HG03139 (cell line): ENCODE data around the gene OBSCN.
"Not testable (repeated sequence)": the region's sequence is repeated elsewhere in the genome, so short reads cannot be mapped to it uniquely, and the experiment has no call there.

Experiments
- ATAC-seq: cut with Tn5 transposase; IDR thresholded peaks from one replicate; pipeline ENCODE4 v1.9.1; 2021; ENCODE audit not compliant: unreplicated experiment

Gene OBSCN

DNA sequence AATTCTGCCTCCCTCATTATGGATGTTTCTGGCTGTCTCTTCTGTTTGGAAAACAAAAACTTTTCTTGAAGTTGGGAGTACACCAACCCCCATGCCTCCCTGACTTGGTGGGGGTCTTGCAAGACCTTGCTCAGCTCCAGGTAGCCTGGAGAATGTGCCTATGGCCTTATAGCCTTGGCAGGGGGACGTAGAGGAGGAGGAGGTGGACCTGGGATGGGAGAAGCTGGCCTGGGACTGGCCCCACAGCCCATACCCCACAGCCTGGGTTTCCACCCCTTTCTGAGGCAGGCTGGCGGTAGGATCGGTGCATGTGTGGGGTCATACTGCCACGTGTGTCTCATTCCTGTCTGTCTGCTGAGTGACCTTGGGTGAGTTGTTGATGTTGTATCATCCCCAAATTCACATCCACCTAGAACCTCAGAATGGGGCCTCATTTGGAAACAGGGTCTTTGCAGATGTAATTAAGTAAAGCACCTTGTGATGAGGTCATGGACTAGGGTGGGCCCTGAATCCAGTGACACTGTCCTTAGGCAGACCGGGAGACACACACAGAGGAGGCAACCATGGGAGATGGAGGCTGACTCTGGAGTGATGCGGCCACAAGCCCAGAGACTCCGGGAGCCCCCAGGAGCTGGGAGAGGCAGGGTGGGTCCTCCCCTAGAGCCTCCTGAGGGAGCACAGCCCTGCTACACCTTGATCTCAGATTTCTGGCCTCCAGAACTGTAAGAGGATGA is 18.5 kb downstream of the OBSCN start:
- ATAC-seq = no peak

DNA sequence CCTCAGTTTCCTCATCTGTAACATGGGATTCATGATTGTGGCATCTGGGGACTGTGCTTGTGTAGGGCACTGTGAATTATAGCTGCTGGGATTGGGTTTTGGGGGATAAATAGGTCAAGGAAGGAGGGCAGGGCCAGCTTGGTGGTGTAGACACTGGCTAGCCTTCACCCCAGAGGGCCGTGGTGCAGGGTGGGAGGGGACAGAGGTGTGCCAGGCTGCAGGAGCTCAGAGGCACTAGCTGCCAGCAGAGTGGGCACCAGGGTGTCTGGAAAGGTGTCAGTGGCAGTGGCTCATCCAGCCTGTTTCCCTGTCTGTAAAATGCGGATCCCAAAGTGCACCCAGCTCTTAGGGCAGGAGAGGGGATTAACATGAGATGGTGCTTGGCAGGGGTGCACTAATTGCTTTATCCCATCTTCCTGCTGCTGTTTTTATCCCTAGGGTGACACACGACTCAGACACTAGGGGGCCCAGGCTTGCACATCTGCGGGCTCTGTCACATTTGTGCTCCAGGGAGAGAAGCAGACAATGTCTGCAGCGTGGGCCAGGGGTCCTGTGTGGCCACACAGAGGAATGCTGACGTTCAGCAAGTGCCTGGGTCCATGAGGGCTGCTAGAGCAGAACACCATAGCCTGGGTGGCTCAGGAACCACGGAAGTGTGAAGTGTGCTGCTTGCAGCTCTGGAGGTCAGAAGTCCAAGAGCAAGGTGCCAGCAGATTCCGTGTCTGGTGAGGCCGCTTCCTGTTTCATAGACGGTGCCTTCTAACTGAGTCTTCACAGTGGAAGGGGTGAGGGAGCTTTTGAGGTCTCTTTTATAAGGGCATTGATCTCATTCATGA is 19.3 kb downstream of the OBSCN start:
- no peak for ATAC-seq

- ATAC-seq = not testable (repeated sequence)
Observed at GRCh38 chr1:228228147-228228546, 20.3 kb downstream of the OBSCN start.

GRCh38 chr1:228228601-228229074 is 20.8 kb downstream of the OBSCN start:
- ATAC-seq = no peak

DNA sequence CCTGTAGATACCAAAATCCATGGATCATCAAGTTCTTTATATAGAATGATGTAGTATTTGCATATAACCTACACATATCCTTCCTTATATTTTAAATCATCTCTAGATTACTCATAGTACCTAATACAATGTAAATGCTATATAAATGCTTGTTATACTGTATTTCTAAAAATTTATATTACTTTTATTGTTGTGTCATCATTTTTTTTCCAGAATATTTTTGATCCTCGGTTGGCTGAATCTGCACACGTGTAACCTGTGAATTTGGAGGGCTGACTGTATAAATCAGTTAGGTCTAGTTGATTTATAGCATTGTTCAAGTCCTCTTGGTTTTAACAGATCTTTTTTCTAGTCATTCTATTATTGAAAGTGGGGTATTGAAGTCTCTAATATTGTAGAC is 23.3 kb downstream of the OBSCN start:
- no peak for ATAC-seq

GRCh38 chr1:228233136-228233535 is 25.3 kb downstream of the OBSCN start:
- ATAC-seq = no peak

- no peak for ATAC-seq
Observed at GRCh38 chr1:228234921-228235320, 27.1 kb downstream of the OBSCN start.

- ATAC-seq = no peak
Observed at GRCh38 chr1:228236744-228237143, 28.9 kb downstream of the OBSCN start.

GRCh38 chr1:228238007-228238406 is 30.2 kb downstream of the OBSCN start:
- ATAC-seq = no peak

GRCh38 chr1:228238461-228238860 is 30.6 kb downstream of the OBSCN start:
- no peak for ATAC-seq

DNA sequence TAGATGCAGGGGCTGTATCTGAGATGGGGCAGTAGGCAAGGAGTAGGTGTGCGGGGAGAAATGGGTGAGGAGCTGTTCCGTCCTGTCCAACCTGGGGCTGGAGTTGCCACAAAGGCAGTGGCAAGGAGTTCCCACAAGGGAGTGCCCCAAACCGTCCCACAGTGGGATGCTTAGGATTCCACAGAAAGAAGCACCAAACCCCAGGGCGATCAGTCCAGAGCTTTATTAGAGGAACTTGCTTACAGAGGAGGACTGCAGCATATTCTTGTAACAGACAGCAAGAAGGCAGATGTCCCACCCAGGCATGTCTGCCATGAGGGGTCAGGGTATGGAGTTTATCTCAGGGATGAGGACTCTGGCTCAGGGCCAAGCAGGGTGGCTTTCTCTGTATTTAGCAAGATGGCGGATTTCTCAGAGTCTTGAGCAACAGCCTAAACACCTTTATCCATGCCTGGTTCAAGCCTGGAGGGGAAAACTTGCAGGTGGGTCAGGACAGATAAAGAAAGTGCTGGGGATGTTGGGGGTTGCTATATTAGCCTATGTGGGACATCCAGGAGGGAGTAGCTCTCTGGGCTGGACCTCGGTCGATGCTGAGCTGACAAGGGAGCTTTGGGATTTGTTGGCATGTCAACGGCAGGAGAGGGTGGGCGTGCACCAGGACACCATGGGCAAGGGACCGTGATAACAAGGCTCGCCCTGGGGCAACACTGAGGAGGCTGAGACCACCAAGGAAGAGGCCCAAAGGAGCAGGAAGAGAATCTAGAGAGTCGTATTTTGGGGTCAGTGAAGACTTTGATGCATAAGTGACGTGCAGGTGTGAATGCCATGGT is 32.8 kb downstream of the OBSCN start:
- ATAC-seq = no peak

DNA sequence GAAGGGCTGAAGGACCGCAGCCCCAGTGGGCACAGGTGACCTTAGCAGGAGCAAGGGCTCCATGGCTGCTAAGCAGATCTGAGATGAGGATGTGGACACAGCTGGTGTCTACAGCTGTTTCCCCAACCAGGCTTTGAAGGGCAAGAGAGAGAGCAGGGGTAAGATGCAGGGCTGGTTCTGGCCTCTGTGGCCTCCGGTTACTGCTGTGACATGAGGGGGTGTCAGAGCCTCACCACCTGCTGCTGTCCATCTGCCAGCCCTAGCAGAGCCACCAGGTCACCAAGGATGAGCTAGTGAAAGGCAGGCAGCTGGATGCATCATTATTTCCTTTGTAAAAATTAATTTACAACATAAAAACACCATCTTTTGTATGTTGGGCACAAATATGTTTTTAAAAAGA is 33.4 kb downstream of the OBSCN start:
- no peak for ATAC-seq

- ATAC-seq = no peak
Observed at GRCh38 chr1:228242409-228242808, 34.6 kb downstream of the OBSCN start.

DNA sequence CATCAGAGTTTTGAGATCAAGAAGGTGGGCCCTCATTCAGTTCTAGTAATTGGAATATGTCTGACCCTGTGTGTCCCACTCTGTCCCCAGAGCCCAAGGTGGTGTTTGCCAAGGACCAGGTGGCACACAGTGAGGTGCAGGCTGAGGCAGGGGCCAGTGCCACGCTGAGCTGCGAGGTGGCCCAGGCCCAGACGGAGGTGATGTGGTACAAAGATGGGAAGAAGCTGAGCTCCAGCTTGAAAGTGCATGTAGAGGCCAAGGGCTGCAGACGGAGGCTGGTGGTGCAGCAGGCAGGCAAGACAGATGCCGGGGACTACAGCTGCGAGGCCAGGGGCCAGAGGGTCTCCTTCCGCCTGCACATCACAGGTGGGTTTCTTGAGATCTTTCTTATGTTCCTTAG is 35.2 kb downstream of the OBSCN start:
- no peak for ATAC-seq

- ATAC-seq = not testable (repeated sequence)
Observed at GRCh38 chr1:228243989-228244388, 36.1 kb downstream of the OBSCN start.

- no peak for ATAC-seq
Observed at GRCh38 chr1:228245111-228245510, 37.3 kb downstream of the OBSCN start.

- no peak for ATAC-seq
Observed at GRCh38 chr1:228246216-228246900, 38.5 kb downstream of the OBSCN start.

DNA sequence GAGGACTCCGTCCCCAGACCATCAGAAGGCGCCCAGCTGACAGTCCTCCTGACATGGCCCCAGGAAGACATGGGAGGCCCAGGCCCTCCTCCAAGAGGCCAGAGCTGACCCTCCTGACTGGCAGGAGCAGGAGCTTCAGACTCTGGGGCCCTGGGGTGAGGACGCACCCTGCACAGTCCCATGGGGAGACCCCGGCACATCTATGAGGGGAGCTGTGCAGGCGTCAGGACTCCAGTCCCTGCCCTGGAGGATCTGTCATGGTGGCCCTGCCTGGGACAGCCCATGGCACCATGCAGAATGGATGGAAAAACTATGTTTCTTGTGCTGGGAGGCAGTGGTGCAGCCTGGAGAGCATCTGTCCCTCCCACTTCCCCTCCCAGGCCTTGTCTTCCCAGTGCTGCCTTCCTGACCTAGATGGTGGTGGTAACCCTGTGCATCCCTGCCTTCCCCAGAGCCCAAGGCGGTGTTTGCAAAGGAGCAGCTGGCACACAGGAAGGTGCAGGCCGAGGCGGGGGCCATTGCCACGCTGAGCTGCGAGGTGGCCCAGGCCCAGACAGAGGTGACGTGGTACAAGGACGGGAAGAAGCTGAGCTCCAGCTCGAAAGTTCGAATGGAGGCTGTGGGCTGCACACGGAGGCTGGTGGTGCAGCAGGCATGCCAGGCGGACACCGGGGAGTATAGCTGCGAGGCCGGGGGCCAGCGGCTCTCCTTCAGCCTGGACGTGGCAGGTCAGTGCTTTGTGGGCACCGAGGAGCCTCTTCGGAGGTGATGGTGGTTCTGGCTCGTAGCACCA is 41.9 kb downstream of the OBSCN start:
- ATAC-seq = no peak

GRCh38 chr1:228252476-228252875 is 44.6 kb downstream of the OBSCN start:
- ATAC-seq = not testable (repeated sequence)
